Islet precursor cell (in vitro differentiated cells): Measurements from ENCODE around the gene BPIFB6.

Experiments
- DNase-seq: peaks from one replicate; pipeline ENCODE4 v3.0.0-alpha.2; 2018

The BPIFB6 gene

DNA sequence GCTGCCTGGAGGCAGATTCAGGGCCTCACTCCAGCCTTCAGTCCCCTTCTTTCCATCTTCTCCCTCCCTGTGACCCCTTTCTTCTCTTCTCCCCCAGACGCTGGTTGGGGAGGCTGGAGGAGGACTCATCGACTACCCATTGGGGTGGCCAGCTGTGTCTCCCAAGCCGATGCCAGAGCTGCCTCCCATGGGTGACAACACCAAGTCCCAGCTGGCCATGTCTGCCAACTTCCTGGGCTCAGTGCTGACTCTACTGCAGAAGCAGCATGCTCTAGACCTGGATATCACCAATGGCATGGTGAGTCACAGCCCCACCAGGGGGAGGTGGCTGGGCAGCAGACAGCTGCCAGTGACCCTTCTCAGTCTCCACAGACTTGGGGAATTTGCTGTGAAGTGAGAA lies 60.9 kb downstream of the BPIFB6 start:
- no peak for DNase-seq

DNA sequence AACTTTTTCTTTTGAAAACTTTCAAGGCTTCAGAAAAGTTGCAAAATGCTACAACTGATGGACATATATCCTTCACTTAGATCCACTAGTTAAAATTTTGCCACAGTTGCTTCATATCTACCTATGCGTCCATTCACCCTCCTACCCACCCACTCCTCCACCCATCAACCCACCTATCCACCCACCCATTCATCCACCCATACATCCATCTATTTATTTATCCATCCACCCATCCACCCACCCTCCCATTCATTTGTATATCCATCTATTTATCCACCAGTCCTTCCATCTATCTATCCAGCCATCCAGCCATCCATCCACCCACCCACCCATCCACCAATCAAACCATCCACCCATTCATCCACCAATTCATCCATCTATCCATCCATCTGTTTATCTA lies 61.6 kb downstream of the BPIFB6 start:
- no peak for DNase-seq

DNA sequence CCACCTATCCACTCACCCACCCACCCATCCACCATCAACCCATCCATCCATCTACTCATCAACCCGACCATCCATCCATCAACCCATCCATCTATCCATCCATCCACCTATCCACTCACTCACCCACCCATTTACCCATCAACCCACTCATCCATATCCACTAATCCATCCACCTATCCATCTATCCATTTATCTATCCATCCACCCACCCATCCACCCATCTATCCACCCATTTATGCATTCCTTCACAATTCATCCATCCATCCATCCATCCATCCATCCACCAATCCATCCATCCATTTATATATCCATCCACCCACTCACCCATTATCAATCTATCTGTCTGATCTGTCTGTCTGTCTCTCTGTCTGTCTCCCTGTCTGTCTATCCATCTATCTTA lies 62.1 kb downstream of the BPIFB6 start:
- DNase-seq = no peak
